NOMO-1 (cell line): Measurements from ENCODE around the gene SLC22A4.

Experiments
- DNase-seq, 2 experiments: peaks; one replicate each; lab custom pipeline; 2025; ENCODE audit not compliant: unreplicated experiment in 2 of 2; lab: John Stamatoyannopoulos, UW

Gene SLC22A4

GRCh38 chr5:132261881-132262845 is 32.0 kb upstream of the SLC22A4 start:
- DNase-seq = no peak

GRCh38 chr5:132262882-132263547 is 31.2 kb upstream of the SLC22A4 start:
- no peak for DNase-seq

- no peak for DNase-seq
Observed at GRCh38 chr5:132263548-132264261, 30.5 kb upstream of the SLC22A4 start.

- DNase-seq = no peak
Observed at GRCh38 chr5:132264546-132265335, 29.5 kb upstream of the SLC22A4 start.

- no peak for DNase-seq
Observed at GRCh38 chr5:132265336-132266030, 28.7 kb upstream of the SLC22A4 start.

GRCh38 chr5:132266031-132266835 is 28.0 kb upstream of the SLC22A4 start:
- DNase-seq = no peak

- DNase-seq = no peak
Observed at GRCh38 chr5:132266836-132267160, 27.4 kb upstream of the SLC22A4 start.

- DNase-seq = no peak
Observed at GRCh38 chr5:132267166-132267739, 26.9 kb upstream of the SLC22A4 start.

GRCh38 chr5:132267931-132268768 is 26.0 kb upstream of the SLC22A4 start:
- DNase-seq = no peak

- no peak for DNase-seq
Observed at GRCh38 chr5:132268769-132269551, 25.2 kb upstream of the SLC22A4 start.

GRCh38 chr5:132269635-132270334 is 24.4 kb upstream of the SLC22A4 start:
- no peak for DNase-seq

- DNase-seq = no peak
Observed at GRCh38 chr5:132270335-132270665, 23.9 kb upstream of the SLC22A4 start.

- no peak for DNase-seq
Observed at GRCh38 chr5:132270706-132271105, 23.5 kb upstream of the SLC22A4 start.

- DNase-seq = no peak
Observed at GRCh38 chr5:132271251-132272246, 22.6 kb upstream of the SLC22A4 start.
